Esophagus squamous epithelium (tissue), 4 donors: ENCODE results near the gene STX1A.

ENCODE experiments used
- POLR2A ChIP-seq, 4 donors: fragments of 450-650 bp; IDR thresholded peaks; one replicate each; pipeline ENCODE4 v1.6.1; 2017; ENCODE audit warnings: antibody characterized with exemption in 4 of 4, mild to moderate bottlenecking in 4 of 4, moderate library complexity in 3 of 4
- TF ChIP-seq, protein P1 (sequence below), 6 experiments: fragments of 450-650 bp in 4 of 6; fragments of 200-600 bp in 2 of 6; sonication (generic) in 2 of 6; IDR thresholded peaks; one replicate each; pipeline ENCODE4 v1.5.1; 2016 to 2019; ENCODE audit warnings: antibody characterized with exemption in 6 of 6, mild to moderate bottlenecking in 4 of 6, moderate library complexity in 4 of 6

GRCh38 chr7:73719806-73720169, 319 bp upstream of the STX1A start:
- TF ChIP-seq, protein P1, sequence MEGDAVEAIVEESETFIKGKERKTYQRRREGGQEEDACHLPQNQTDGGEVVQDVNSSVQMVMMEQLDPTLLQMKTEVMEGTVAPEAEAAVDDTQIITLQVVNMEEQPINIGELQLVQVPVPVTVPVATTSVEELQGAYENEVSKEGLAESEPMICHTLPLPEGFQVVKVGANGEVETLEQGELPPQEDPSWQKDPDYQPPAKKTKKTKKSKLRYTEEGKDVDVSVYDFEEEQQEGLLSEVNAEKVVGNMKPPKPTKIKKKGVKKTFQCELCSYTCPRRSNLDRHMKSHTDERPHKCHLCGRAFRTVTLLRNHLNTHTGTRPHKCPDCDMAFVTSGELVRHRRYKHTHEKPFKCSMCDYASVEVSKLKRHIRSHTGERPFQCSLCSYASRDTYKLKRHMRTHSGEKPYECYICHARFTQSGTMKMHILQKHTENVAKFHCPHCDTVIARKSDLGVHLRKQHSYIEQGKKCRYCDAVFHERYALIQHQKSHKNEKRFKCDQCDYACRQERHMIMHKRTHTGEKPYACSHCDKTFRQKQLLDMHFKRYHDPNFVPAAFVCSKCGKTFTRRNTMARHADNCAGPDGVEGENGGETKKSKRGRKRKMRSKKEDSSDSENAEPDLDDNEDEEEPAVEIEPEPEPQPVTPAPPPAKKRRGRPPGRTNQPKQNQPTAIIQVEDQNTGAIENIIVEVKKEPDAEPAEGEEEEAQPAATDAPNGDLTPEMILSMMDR (IDR thresholded peaks at IDR 0.05) = no peak
- TF ChIP-seq POLR2A (IDR thresholded peaks at IDR 0.05) = no peak
